ENCODE results near the gene KCNK15.

- TF ChIP-seq, protein P1, sequence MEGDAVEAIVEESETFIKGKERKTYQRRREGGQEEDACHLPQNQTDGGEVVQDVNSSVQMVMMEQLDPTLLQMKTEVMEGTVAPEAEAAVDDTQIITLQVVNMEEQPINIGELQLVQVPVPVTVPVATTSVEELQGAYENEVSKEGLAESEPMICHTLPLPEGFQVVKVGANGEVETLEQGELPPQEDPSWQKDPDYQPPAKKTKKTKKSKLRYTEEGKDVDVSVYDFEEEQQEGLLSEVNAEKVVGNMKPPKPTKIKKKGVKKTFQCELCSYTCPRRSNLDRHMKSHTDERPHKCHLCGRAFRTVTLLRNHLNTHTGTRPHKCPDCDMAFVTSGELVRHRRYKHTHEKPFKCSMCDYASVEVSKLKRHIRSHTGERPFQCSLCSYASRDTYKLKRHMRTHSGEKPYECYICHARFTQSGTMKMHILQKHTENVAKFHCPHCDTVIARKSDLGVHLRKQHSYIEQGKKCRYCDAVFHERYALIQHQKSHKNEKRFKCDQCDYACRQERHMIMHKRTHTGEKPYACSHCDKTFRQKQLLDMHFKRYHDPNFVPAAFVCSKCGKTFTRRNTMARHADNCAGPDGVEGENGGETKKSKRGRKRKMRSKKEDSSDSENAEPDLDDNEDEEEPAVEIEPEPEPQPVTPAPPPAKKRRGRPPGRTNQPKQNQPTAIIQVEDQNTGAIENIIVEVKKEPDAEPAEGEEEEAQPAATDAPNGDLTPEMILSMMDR (conservative IDR thresholded peaks at IDR 0.05; ENCODE audit: low read length) = no peak
- TF ChIP-seq EZH2phosphoT487 (IDR thresholded peaks at IDR 0.05; ENCODE audit: borderline replicate concordance) = no peak
These were observed 51.2 kb downstream of the KCNK15 start for GRCh38 chr20:44796758-44797457.
